Naive thymus-derived CD8-positive, alpha-beta T cell (primary cell): ENCODE data around the gene FBXL15. TPM values are rescaled to one million over a fixed set of nuclear protein-coding genes. Genes with fewer than 3 reads are reported as not detected.

Experiments used
- ATAC-seq, 2 donors: fragments of 150-1000 bp; cut with Tn5 transposase in 1 of 2; sonication (Bioruptor Pico), chemical (Tn5 transposase) in 1 of 2; 1 replicate in 1 of 2; 2 replicates in 1 of 2; pipeline ENCODE4 v1.10.0; 2021; ENCODE audit warnings: mild to moderate bottlenecking in 2 of 2, moderate library complexity in 2 of 2
- POLR2A ChIA-PET: fragments of 350-600 bp; sonication (Branson Sonifier 250); formaldehyde crosslinking; loops from one replicate; lab custom pipeline; 2021; ENCODE audit warnings: antibody characterized with exemption; lab: Charles Lee
- DNase-seq, 10 donors: peaks; one replicate each; pipeline versions ENCODE4 v3.0.0 to v3.0.0-alpha.2; 2020 to 2022
- H3K27ac Mint-ChIP-seq, 10 donors: one replicate each; pipeline ENCODE4 v1.8.0; 2020 to 2022; ENCODE audit warnings: mild to moderate bottlenecking in 10 of 10, mixed read lengths in 10 of 10, moderate library complexity in 4 of 10, inconsistent platforms in 1 of 10
- H3K27me3 Mint-ChIP-seq, 5 donors: one replicate each; pipeline ENCODE4 v1.8.0; 2021 to 2022; ENCODE audit warnings: mixed read lengths in 5 of 5
- H3K36me3 Mint-ChIP-seq, 3 donors: one replicate each; pipeline ENCODE4 v1.8.0; 2020 to 2022; ENCODE audit warnings: mixed read lengths in 3 of 3, mild to moderate bottlenecking in 2 of 3, inconsistent platforms in 1 of 3
- H3K4me1 Mint-ChIP-seq, 4 donors: one replicate each; pipeline ENCODE4 v1.8.0; 2021 to 2022; ENCODE audit warnings: mixed read lengths in 4 of 4
- H3K4me3 Mint-ChIP-seq, 10 donors: one replicate each; pipeline ENCODE4 v1.8.0; 2020 to 2022; ENCODE audit warnings: mild to moderate bottlenecking in 10 of 10, mixed read lengths in 10 of 10, moderate library complexity in 6 of 10, inconsistent platforms in 1 of 10
- H3K9me3 Mint-ChIP-seq, 9 donors: one replicate each; pipeline ENCODE4 v1.8.0; 2020 to 2022; ENCODE audit warnings: mixed read lengths in 9 of 9, mild to moderate bottlenecking in 3 of 9, inconsistent platforms in 1 of 9, moderate library complexity in 1 of 9
- polyA plus RNA-seq, 3 donors: library from polyadenylated mRNA; unstranded; fragments of 300-500 nt; fragmentation: Illumina TruSeq; gene quantifications; one replicate each; pipeline ENCODE4 v1.2.3, GENCODE V29; 2021
- total RNA-seq, 8 experiments: library from RNA in 2 of 8; stranded (reverse) in 2 of 8; gene quantifications; one replicate each; pipeline ENCODE4 v1.2.3 and lab custom pipeline; 2021 to 2026

FBXL15 gene
- total and polyA plus RNA-seq, 5 experiments from 2014 or later, result 18.7 to 35.5 (median 26.8) TPM

GRCh38 chr10:102406815-102407214 lies 13.8 kb upstream of the FBXL15 start:
- POLR2A ChIA-PET, result interaction anchor here (0.5 to 1.7 kb wide), 7 partner anchors 8 to 75 kb away, joined by 3 to 15 read pairs (median 4); no protein-coding TSS in a partner anchor
- Mint-ChIP-seq H3K27ac (peak overlapping the region in 6 of 10 donors; percentile 50 to 90 (median 70)), H3K4me1 (peaks cover 28 to 44% (median 30%) of the 10 kb centered on the region in 4 donors), H3K4me3 (peak overlapping the region in 6 of 10 donors; percentile 19 to 85 (median 32)), H3K27me3 (peaks cover 0 to 20% (median 0%) of the 10 kb centered on the region in 5 donors), H3K9me3 (no peaks in the 10 kb centered on the region), H3K36me3 (peaks cover 0 to 2% (median 0%) of the 10 kb centered on the region in 3 donors)
- DNase-seq (no peak), ATAC-seq (no peak)

DNA sequence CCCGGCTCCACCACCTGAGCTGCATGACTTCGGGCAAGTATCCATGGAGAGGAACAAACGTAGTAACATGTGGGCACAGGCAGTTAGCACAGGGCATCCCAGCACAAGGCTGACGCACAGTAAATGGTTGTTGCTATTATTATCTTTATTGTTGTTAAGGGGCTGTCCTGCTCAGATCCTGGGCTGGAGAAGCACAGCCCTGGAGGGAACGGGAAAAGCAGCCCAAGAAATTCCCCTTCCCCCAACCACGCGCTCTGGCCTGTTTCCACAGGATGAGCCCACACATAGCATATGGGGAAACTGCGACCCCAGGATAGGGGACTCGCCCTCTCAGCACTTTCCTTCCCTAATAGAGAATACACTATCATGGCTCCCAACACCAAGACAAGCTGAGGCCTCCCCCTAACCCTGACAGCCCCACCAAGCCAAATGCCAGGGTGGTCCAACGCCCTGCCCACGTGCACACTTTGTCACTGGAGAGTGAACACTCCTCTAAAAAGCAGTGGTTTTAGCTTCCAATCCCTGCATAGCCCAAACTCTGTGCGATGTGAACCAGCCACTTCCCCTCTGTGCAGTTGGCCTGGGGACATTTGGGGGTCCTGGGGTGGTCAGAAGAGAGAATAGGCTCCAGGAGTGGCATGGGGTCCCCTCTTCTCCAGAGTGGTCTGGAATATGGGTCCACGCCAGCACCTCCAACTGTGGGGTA lies 13.1 kb upstream of the FBXL15 start:
- Mint-ChIP-seq H3K27me3 (peaks cover 0 to 21% (median 0%) of the 10 kb centered on the region in 5 donors), H3K9me3 (no peaks in the 10 kb centered on the region), H3K36me3 (no peaks in the 10 kb centered on the region), H3K4me3 (peak overlapping the region; percentile 9 to 89 (median 74)), H3K27ac (peak overlapping the region in 9 of 10 donors; percentile 80 to 96 (median 91)), H3K4me1 (peaks cover 28 to 49% (median 32%) of the 10 kb centered on the region in 4 donors)
- POLR2A ChIA-PET, result interaction anchor here (0.5 to 1.4 kb wide), 8 partner anchors 9 to 74 kb away, joined by 3 to 7 read pairs (median 4); partner anchors contain the start of gene CUEDC2
- DNase-seq (no peak), ATAC-seq (no peak)

GRCh38 chr10:102408131-102408727 lies 12.4 kb upstream of the FBXL15 start:
- Mint-ChIP-seq H3K27me3 (peaks cover 0 to 25% (median 0%) of the 10 kb centered on the region in 5 donors), H3K36me3 (no peaks in the 10 kb centered on the region), H3K4me3 (peak overlapping the region; percentile 71 to 89 (median 79)), H3K4me1 (peaks cover 28 to 56% (median 38%) of the 10 kb centered on the region in 4 donors), H3K27ac (peak overlapping the region; percentile 64 to 96 (median 88)), H3K9me3 (no peaks in the 10 kb centered on the region)
- ATAC-seq, result peak in 1 of 2 donors; percentile 32
- DNase-seq, result peak in 4 of 10 donors; percentile 26 to 66 (median 40)
- POLR2A ChIA-PET, result interaction anchor here (0.6 to 1.4 kb wide), 4 partner anchors 9 to 24 kb away, joined by 3 to 7 read pairs (median 4); partner anchors contain the start of gene CUEDC2

GRCh38 chr10:102408728-102409603 lies 11.7 kb upstream of the FBXL15 start:
- Mint-ChIP-seq H3K9me3 (no peaks in the 10 kb centered on the region), H3K27ac (peak overlapping the region; percentile 64 to 96 (median 89)), H3K4me3 (peak overlapping the region; percentile 71 to 91 (median 86)), H3K27me3 (peaks cover 0 to 27% (median 0%) of the 10 kb centered on the region in 5 donors), H3K4me1 (peaks cover 28 to 57% (median 40%) of the 10 kb centered on the region in 4 donors), H3K36me3 (no peaks in the 10 kb centered on the region)
- DNase-seq, result peak in 9 of 10 donors; percentile 60 to 91 (median 81)
- peak; percentile 75 to 81 for ATAC-seq
- POLR2A ChIA-PET, result interaction anchor here (1.0 to 5.5 kb wide), 8 partner anchors 11 to 92 kb away, joined by 3 to 64 read pairs (median 12); partner anchors contain the start of genes C10orf95, CUEDC2, FBXL15 and NFKB2

- no peak for DNase-seq
- POLR2A ChIA-PET, result interaction anchor here (0.5 to 5.5 kb wide), 11 partner anchors 11 to 178 kb away, joined by 3 to 64 read pairs (median 7); partner anchors contain the start of genes C10orf95, CUEDC2, FBXL15 and NFKB2
- no peak for ATAC-seq
- peaks cover 25 to 57% (median 40%) of the 10 kb centered on the region in 4 donors for H3K4me1 Mint-ChIP-seq
- no peaks in the 10 kb centered on the region for H3K9me3 Mint-ChIP-seq
- H3K27me3 Mint-ChIP-seq, result peaks cover 0 to 27% (median 0%) of the 10 kb centered on the region in 5 donors
- peak overlapping the region; percentile 61 to 93 (median 84) for H3K27ac Mint-ChIP-seq
- H3K4me3 Mint-ChIP-seq, result peak overlapping the region; percentile 65 to 91 (median 86)
- no peaks in the 10 kb centered on the region for H3K36me3 Mint-ChIP-seq
These were observed 10.8 kb upstream of the FBXL15 start for GRCh38 chr10:102409604-102410428.

GRCh38 chr10:102410429-102411073 lies 10.1 kb upstream of the FBXL15 start:
- Mint-ChIP-seq H3K27ac (peak overlapping the region; percentile 66 to 93 (median 84)), H3K4me3 (peak overlapping the region; percentile 65 to 91 (median 86)), H3K27me3 (peaks cover 1 to 27% (median 4%) of the 10 kb centered on the region in 5 donors), H3K9me3 (no peaks in the 10 kb centered on the region), H3K36me3 (no peaks in the 10 kb centered on the region), H3K4me1 (peaks cover 25 to 57% (median 40%) of the 10 kb centered on the region in 4 donors)
- peak; percentile 8 to 18 for ATAC-seq
- POLR2A ChIA-PET, result interaction anchor here (0.5 to 5.5 kb wide), 10 partner anchors 11 to 178 kb away, joined by 3 to 64 read pairs (median 8); partner anchors contain the start of genes C10orf95, CUEDC2, FBXL15 and NFKB2
- DNase-seq, result peak in 9 of 10 donors; percentile 28 to 80 (median 54)

DNA sequence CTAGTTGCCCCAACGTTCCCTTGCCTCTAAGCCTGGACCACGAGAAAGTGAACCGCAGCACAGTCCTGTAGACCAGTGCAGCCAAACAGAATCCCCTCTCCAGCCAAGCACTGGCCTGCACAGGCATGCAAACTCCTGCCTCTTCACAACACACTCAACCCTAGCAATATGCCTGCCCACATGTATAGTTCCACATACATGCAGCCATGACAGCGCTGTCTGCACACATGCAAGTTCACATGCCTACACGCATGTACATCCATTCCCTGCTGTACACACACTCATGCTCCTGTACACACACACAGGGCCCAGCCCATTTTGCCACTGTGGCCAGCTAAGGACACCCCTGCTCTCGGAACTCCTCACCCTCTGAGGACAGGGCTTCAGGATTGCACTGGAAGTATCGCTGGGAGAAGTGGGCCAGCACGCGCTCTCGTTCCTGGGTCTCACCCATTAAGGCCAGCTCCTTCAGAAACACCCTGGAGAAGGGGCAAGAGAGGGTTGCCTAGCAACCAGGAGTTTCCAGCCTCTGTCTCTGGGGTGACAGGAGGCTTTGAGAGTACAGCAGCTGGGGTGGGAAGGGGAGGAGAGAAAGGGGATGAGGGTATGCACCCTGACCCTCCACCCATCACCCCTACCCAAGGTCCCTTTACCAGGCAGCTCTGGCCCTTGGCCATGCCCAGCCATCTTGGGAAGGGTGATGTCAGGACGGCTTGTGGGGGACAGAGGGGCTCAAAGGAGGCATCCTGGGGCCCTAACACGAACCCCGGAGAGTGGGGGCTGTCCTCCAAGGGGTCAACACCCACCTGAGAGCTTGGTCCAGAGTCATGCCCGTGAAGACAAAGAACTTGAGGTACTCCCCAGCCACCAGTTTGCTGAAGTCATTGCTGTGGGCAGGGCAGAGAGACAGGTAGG lies 9.0 kb upstream of the FBXL15 start:
- POLR2A ChIA-PET, result interaction anchor here (1.7 to 5.5 kb wide), 4 partner anchors 10 to 39 kb away, joined by 4 to 64 read pairs (median 37); partner anchors contain the start of genes C10orf95, FBXL15 and NFKB2
- Mint-ChIP-seq H3K27me3 (peaks cover 4 to 32% (median 15%) of the 10 kb centered on the region in 5 donors), H3K4me1 (peaks cover 21 to 51% (median 40%) of the 10 kb centered on the region in 4 donors), H3K36me3 (no peaks in the 10 kb centered on the region), H3K27ac (peak overlapping the region; percentile 60 to 90 (median 76)), H3K9me3 (no peaks in the 10 kb centered on the region), H3K4me3 (peak overlapping the region; percentile 65 to 91 (median 82))
- DNase-seq (peak in 1 of 10 donors; percentile 59), ATAC-seq (no peak)

DNA sequence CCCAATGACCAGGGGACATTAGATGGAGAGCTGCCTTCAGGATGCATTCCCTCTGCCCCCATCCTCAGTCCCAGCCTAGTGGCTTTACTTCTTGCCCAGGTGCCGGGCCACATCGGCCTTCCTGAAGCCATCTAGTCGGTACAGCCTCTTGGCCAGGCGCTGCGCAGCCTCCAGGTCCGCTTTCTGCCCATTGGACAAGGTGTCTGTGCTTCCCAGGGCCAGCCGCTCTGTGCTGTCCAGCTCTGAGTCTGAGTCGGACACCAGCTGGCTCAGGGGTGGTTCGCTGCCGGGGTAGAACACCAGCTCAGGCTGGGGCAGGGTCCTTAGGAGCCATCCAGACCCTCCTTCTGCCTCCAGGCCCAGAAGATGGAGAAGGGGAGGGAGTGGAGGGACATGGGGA lies 8.3 kb upstream of the FBXL15 start:
- Mint-ChIP-seq H3K4me3 (peak overlapping the region in 3 of 10 donors; percentile 24 to 85 (median 57)), H3K4me1 (peaks cover 19 to 50% (median 39%) of the 10 kb centered on the region in 4 donors), H3K27ac (peak overlapping the region in 1 of 10 donors; percentile 75), H3K36me3 (no peaks in the 10 kb centered on the region), H3K27me3 (peaks cover 7 to 36% (median 22%) of the 10 kb centered on the region in 5 donors), H3K9me3 (no peaks in the 10 kb centered on the region)
- POLR2A ChIA-PET, result interaction anchor here (0.8 to 5.5 kb wide), 5 partner anchors 9 to 90 kb away, joined by 3 to 64 read pairs (median 4); partner anchors contain the start of genes ACTR1A, FBXL15 and NFKB2
- ATAC-seq (no peak), DNase-seq (no peak)

DNA sequence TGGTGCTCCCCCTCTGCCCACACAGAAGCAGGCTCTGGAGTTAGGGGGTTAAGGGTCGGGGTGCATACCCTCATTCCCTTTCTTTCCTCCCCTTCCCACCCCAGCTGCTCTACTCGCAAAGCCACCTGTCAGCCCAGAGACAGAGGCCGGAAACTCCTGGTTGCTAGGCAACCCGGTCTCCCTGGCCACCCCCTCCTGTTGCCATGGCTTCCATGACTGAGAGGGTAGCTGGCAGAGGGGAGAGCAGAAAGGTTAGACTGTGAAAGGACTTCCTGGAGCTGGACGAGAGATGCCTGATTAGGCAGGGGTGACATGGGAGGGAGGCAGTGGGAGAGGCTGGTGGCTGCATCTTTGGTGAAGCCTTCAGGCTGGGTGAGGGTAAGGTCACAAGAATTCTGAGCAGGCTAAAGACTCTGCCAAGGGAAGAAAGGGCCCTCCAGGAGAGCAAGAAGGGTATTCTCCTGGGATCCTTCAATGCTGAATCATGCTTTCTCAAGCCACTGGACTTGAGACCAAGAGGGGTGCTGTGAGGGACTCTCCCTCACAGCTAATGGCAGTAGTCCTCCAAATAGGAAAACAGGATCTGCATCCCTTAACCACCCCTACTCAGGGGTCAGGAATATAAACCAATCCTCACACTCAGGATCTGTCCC lies 7.5 kb upstream of the FBXL15 start:
- peaks cover 14 to 44% (median 30%) of the 10 kb centered on the region in 5 donors for H3K27me3 Mint-ChIP-seq
- peak overlapping the region in 5 of 10 donors; percentile 30 to 85 (median 35) for H3K27ac Mint-ChIP-seq
- DNase-seq (peak in 5 of 10 donors; percentile 52 to 83 (median 55)), ATAC-seq (peak in 1 of 2 donors; percentile 24)
- H3K36me3 Mint-ChIP-seq, result no peaks in the 10 kb centered on the region
- POLR2A ChIA-PET, result interaction anchor here (0.8 to 5.5 kb wide), 7 partner anchors 8 to 89 kb away, joined by 3 to 64 read pairs (median 4); partner anchors contain the start of genes ACTR1A, C10orf95, FBXL15 and NFKB2
- peak overlapping the region in 1 of 10 donors; percentile 22 for H3K4me3 Mint-ChIP-seq
- H3K4me1 Mint-ChIP-seq, result peaks cover 20 to 41% (median 35%) of the 10 kb centered on the region in 4 donors
- H3K9me3 Mint-ChIP-seq, result no peaks in the 10 kb centered on the region
